H1 (cell line): ENCODE measurements around the gene JMJD1C. TPM values are rescaled to one million over a fixed set of nuclear protein-coding genes. Genes with fewer than 3 reads are reported as not detected.

ENCODE experiments used
- CTCF ChIA-PET: fragments of 300-600 bp; sonication (Branson Sonifier 250); formaldehyde crosslinking; loops from one replicate; lab custom pipeline; 2021; ENCODE audit not compliant: partially characterized antibody; lab: Charles Lee
- POLR2A ChIA-PET: fragments of 300-600 bp; sonication (Branson Sonifier 250); formaldehyde crosslinking; loops from one replicate; lab custom pipeline; 2021; ENCODE audit warnings: inconsistent platforms; ENCODE audit not compliant: partially characterized antibody; lab: Charles Lee
- DNase-seq, 2 experiments: peaks; one replicate each; pipeline versions ENCODE4 v3.0.0 to v3.0.0-alpha.2; 2010 to 2022; ENCODE audit warnings: low spot score in 2 of 2, low read depth in 1 of 2, mixed read lengths in 1 of 2
- FAIRE-seq: peaks from 2 replicates; lab custom pipeline; 2011; peaks lifted over from hg19 to GRCh38; lab: Jason Lieb, UNC
- H2AFZ ChIP-seq: 2 replicates; pipeline ENCODE4 v1.8.1; 2012; ENCODE audit warnings: low read length, inconsistent platforms
- H2AK5ac ChIP-seq: 2 replicates; pipeline ENCODE4 v1.6.1; 2013; ENCODE audit warnings: low read depth, low read length
- H2BK120ac ChIP-seq: replicated peaks from 2 replicates; pipeline ENCODE3; 2013; ENCODE audit warnings: low read depth, low read length, inconsistent platforms
- H2BK12ac ChIP-seq: 2 replicates; pipeline ENCODE4 v1.6.1; 2013; ENCODE audit warnings: low read depth, low read length
- H2BK15ac ChIP-seq: 2 replicates; pipeline ENCODE4 v1.6.1; 2013; ENCODE audit warnings: low read length
- H2BK20ac ChIP-seq: 2 replicates; pipeline ENCODE4 v1.6.1; 2013; ENCODE audit warnings: low read length
- H2BK5ac ChIP-seq: 2 replicates; pipeline ENCODE4 v1.6.1; 2013; ENCODE audit warnings: low read depth, low read length
- H3K14ac ChIP-seq: 2 replicates; pipeline ENCODE4 v1.6.1; 2013; ENCODE audit warnings: inconsistent platforms; ENCODE audit not compliant: insufficient read length
- H3K18ac ChIP-seq: 2 replicates; pipeline ENCODE4 v1.6.1; 2013; ENCODE audit warnings: low read length; ENCODE audit errors: extremely low read depth
- H3K23ac ChIP-seq: 2 replicates; pipeline ENCODE4 v1.6.1; 2013; ENCODE audit warnings: inconsistent platforms; ENCODE audit not compliant: insufficient read length
- H3K23me2 ChIP-seq: 2 replicates; pipeline ENCODE4 v1.6.1; 2013; ENCODE audit warnings: low read depth, low read length
- H3K27ac ChIP-seq: 2 replicates; pipeline ENCODE4 v1.6.1; 2011; ENCODE audit warnings: low read depth, low read length, inconsistent platforms
- H3K27me3 ChIP-seq, 4 experiments: replicated peaks in 1 of 4; 1 replicate in 1 of 4; 2 replicates in 3 of 4; pipeline versions ENCODE4 v1.6.1 to v1.8.1; 2011 to 2013; ENCODE audit warnings: low read length in 3 of 4, mild to moderate bottlenecking in 3 of 4, inconsistent platforms in 2 of 4, mixed read lengths in 2 of 4, moderate library complexity in 1 of 4; ENCODE audit not compliant: control insufficient read depth in 3 of 4, insufficient read depth in 3 of 4; ENCODE audit errors: extremely low read depth in 1 of 4
- H3K36me3 ChIP-seq, 4 experiments: 2 replicates each; pipeline versions ENCODE4 v1.6.1 to v1.8.1; 2011 to 2013; ENCODE audit warnings: mild to moderate bottlenecking in 4 of 4, low read length in 3 of 4, moderate library complexity in 2 of 4, control low read depth in 1 of 4, inconsistent platforms in 1 of 4; ENCODE audit not compliant: insufficient read depth in 4 of 4, control insufficient read depth in 2 of 4
- H3K4ac ChIP-seq: replicated peaks from 2 replicates; pipeline ENCODE3; 2013; ENCODE audit warnings: low read length, low read depth, mixed read lengths, inconsistent platforms; ENCODE audit not compliant: insufficient read length
- H3K4me1 ChIP-seq, 4 experiments: replicated peaks in 1 of 4; 1 replicate in 1 of 4; 2 replicates in 3 of 4; pipeline versions ENCODE4 v1.6.1 to v1.8.1; 2011 to 2013; ENCODE audit warnings: low read length in 3 of 4, inconsistent platforms in 2 of 4, mixed read lengths in 1 of 4; ENCODE audit not compliant: insufficient read depth in 4 of 4, control insufficient read depth in 3 of 4
- H3K4me2 ChIP-seq, 2 experiments: 2 replicates each; pipeline versions ENCODE4 v1.6.1 to v1.8.1; 2011 to 2013; ENCODE audit warnings: low read depth in 2 of 2, low read length in 2 of 2, control low read depth in 1 of 2, inconsistent platforms in 1 of 2, mild to moderate bottlenecking in 1 of 2; ENCODE audit not compliant: insufficient read depth in 1 of 2
- H3K4me3 ChIP-seq, 4 experiments: fragments of 200-600, 300-600 bp in 1 of 4; sonication (generic), shearing (Covaris generic), sonication (Bioruptor Twin) in 1 of 4; 2 replicates each; pipeline versions ENCODE4 v1.5.1 to v1.8.1; 2011 to 2016; ENCODE audit warnings: low read length in 4 of 4, low read depth in 3 of 4, control low read depth in 2 of 4, inconsistent platforms in 2 of 4, mild to moderate bottlenecking in 2 of 4, mixed read lengths in 1 of 4, moderate library complexity in 1 of 4; ENCODE audit not compliant: insufficient read depth in 2 of 4; ENCODE audit errors: extremely low read depth in 1 of 4
- H3K56ac ChIP-seq: replicated peaks from 2 replicates; pipeline ENCODE3; 2013; ENCODE audit warnings: low read depth, mild to moderate bottlenecking, mixed read lengths, low read length, inconsistent platforms; ENCODE audit not compliant: insufficient read length
- H3K79me1 ChIP-seq: 2 replicates; pipeline ENCODE4 v1.6.1; 2013; ENCODE audit warnings: low read depth, low read length, control low read depth
- H3K79me2 ChIP-seq, 2 experiments: 2 replicates each; pipeline versions ENCODE4 v1.6.1 to v1.8.1; 2012 to 2013; ENCODE audit warnings: low read length in 2 of 2, mild to moderate bottlenecking in 2 of 2, inconsistent platforms in 1 of 2; ENCODE audit not compliant: insufficient read depth in 2 of 2, control insufficient read depth in 1 of 2
- H3K9ac ChIP-seq, 4 experiments: replicated peaks in 1 of 4; 1 replicate in 1 of 4; 2 replicates in 3 of 4; pipeline versions ENCODE4 v1.6.1 to v1.8.1; 2011 to 2013; ENCODE audit warnings: low read depth in 3 of 4, low read length in 3 of 4, control low read depth in 2 of 4, mild to moderate bottlenecking in 2 of 4, moderate library complexity in 2 of 4, inconsistent platforms in 1 of 4; ENCODE audit errors: extremely low read depth in 1 of 4
- H3K9me3 ChIP-seq, 2 experiments: 2 replicates each; pipeline versions ENCODE4 v1.6.1 to v1.8.1; 2012 to 2013; ENCODE audit warnings: mild to moderate bottlenecking in 2 of 2, moderate library complexity in 2 of 2, control low read depth in 1 of 2, inconsistent platforms in 1 of 2, low read depth in 1 of 2, low read length in 1 of 2, mixed read lengths in 1 of 2; ENCODE audit not compliant: insufficient read depth in 2 of 2
- H4K20me1 ChIP-seq, 2 experiments: replicated peaks in 1 of 2; 2 replicates each; pipeline versions ENCODE3 to v1.8.1; 2011 to 2013; ENCODE audit warnings: inconsistent platforms in 2 of 2, low read length in 2 of 2, mild to moderate bottlenecking in 1 of 2; ENCODE audit not compliant: insufficient read depth in 2 of 2, control insufficient read depth in 1 of 2
- H4K5ac ChIP-seq: 2 replicates; pipeline ENCODE4 v1.6.1; 2013; ENCODE audit warnings: low read length, low read depth, mixed read lengths, inconsistent platforms; ENCODE audit not compliant: insufficient read length
- H4K8ac ChIP-seq: 2 replicates; pipeline ENCODE4 v1.8.0; 2013; ENCODE audit warnings: mild to moderate bottlenecking, moderate library complexity, low read length, inconsistent platforms; ENCODE audit not compliant: insufficient read depth; ENCODE audit errors: extremely low read depth
- H4K91ac ChIP-seq: replicated peaks from 2 replicates; pipeline ENCODE3; 2013; ENCODE audit warnings: low read length, mixed read lengths, inconsistent platforms; ENCODE audit not compliant: insufficient read length
- RFX5 ChIP-seq: IDR thresholded peaks from 2 replicates; pipeline ENCODE4 v1.6.1; 2011; ENCODE audit warnings: low read depth, low read length, improper control_type of control experiment, borderline replicate concordance
- SRF ChIP-seq: IDR thresholded peaks from 2 replicates; pipeline ENCODE4 v1.6.1; 2011; ENCODE audit warnings: mild to moderate bottlenecking, low read depth, low read length, moderate library complexity
- TAF1 ChIP-seq: IDR thresholded peaks from 2 replicates; pipeline ENCODE4 v1.6.1; 2011; ENCODE audit warnings: mild to moderate bottlenecking, low read depth, low read length
- WGBS, 2 experiments: shearing (Covaris generic) in 1 of 2; methylation state at CpG; one replicate each; pipeline versions ENCODE4 v1.1.6 to v1.1.7; 2013 to 2015; ENCODE audit warnings: low lambda C conversion rate in 2 of 2, mixed read lengths in 2 of 2, inconsistent platforms in 1 of 2, low coverage in 1 of 2, missing lambda C conversion rate in 1 of 2; ENCODE audit not compliant: insufficient replicate concordance in 2 of 2, insufficient coverage in 1 of 2, insufficient read length in 1 of 2; ENCODE audit errors: extremely low coverage in 1 of 2, missing lambda C conversion rate in 1 of 2; 5-methylcytosine and 5-hydroxymethylcytosine counted together
- polyA plus RNA-seq, 7 experiments: library from polyadenylated mRNA; depleted of rRNA in 3 of 7; stranded (reverse) in 5 of 7; unstranded in 2 of 7; fragments of >200 nt in 5 of 7; fragments of 200-250 nt in 2 of 7; gene quantifications; 1 replicate in 5 of 7; 2 replicates in 1 of 7; 4 replicates in 1 of 7; pipeline versions ENCODE4 v1.2.1 to v1.2.3, GENCODE V29; 2011 to 2013; ENCODE audit warnings: missing spikeins in 2 of 7, mixed read lengths in 2 of 7
- total RNA-seq: library from RNA; stranded (reverse); fragmentation: NEBNext Ultra II Directional; extraction: Animal tissue kit (Norgen Biotek cat#: 25700); gene quantifications from 2 replicates; pipeline ENCODE4 v1.2.1, GENCODE V29; 2021

The JMJD1C gene
- total and polyA plus RNA-seq, 2 of the 8 experiments (the other 6 are each of a cell fraction or from before 2014, with no cell fraction given): 54.5 to 210 TPM

- no peaks in the 10 kb centered on the region for H3K27me3 ChIP-seq
- H3K9ac ChIP-seq: no peak overlapping the region
- no peak overlapping the region for H3K56ac ChIP-seq
- H3K4ac ChIP-seq: no peak overlapping the region
- no peak overlapping the region for H2BK20ac ChIP-seq
- H4K8ac ChIP-seq: no peak overlapping the region
- H4K91ac ChIP-seq: no peak overlapping the region
- H3K36me3 ChIP-seq: peaks cover 0 to under 1% (median 0%) of the 10 kb centered on the region in 4 experiments; a peak in 2 of 8 replicates
- H2AFZ ChIP-seq: no peak overlapping the region
- H2AK5ac ChIP-seq: no peak overlapping the region
- peaks cover 0 to 8% of the 10 kb centered on the region in 2 experiments for H4K20me1 ChIP-seq
- CTCF ChIA-PET: no interaction called here
- FAIRE-seq: no peak
- no peak overlapping the region for H2BK15ac ChIP-seq
- no peak overlapping the region for H2BK12ac ChIP-seq
- TF ChIP-seq RFX5 (no peak), SRF (no peak), TAF1 (no peak)
- POLR2A ChIA-PET: no interaction called here
- H2BK5ac ChIP-seq: no peak overlapping the region
- H3K9me3 ChIP-seq: no peaks in the 10 kb centered on the region
- H3K23ac ChIP-seq: no peak overlapping the region
- H3K4me2 ChIP-seq: no peak overlapping the region
- H4K5ac ChIP-seq: no peak overlapping the region
- peaks cover 16% of the 10 kb centered on the region for H3K79me1 ChIP-seq
- H2BK120ac ChIP-seq: no peak overlapping the region
- H3K18ac ChIP-seq: no peak overlapping the region
- DNase-seq: no peak
- no peak overlapping the region for H3K4me3 ChIP-seq
- WGBS, 2 experiments: 91% methylated on average over 5 of the region's 5 CpGs; no CpG with 5 or more reads in 1 of the 2 experiments
- no peaks in the 10 kb centered on the region; a peak in 2 of 7 replicates for H3K4me1 ChIP-seq
- no peaks in the 10 kb centered on the region for H3K23me2 ChIP-seq
- H3K79me2 ChIP-seq: peaks cover 0 to 86% of the 10 kb centered on the region in 2 experiments; a peak in 3 of 4 replicates
- H3K14ac ChIP-seq: no peak overlapping the region
- no peak overlapping the region for H3K27ac ChIP-seq
Observed at GRCh38 chr10:63385254-63385653, 80.5 kb downstream of the JMJD1C start.
